ENCODE data around the gene PPM1E. TPM values are rescaled to one million over a fixed set of nuclear protein-coding genes. Genes with fewer than 3 reads are reported as not detected.
A peak's percentile ranks its signal among the peaks of the same experiment; 100 is the strongest.

The PPM1E gene
- total RNA-seq, 2 experiments from 2014 or later = 0.07 TPM; not detected in 1

DNA sequence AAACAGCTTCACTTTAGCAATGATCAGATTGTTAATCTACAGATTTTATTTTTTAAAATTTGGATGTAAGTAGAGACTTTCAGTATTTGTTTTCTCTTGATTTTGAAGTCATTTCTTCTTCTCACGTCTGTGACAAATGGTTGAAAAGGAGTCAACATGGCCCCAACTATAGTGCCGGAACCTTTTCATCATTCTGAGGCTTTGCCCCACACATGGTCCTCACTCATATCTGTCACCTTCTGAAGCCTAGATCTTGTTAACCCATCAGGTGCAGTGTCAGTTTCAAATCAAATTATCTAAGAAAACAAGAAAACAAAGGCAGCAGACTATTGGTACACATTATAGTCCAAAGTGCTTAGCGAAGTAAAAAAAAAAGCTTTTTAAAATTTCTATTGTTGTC, 227.0 kb downstream of the PPM1E start:
- intact Hi-C loops (cut with micrococcal nuclease) = no loop called here
- Mint-ChIP-seq H3K27me3 (no peaks in the 10 kb centered on the region), H3K36me3 (ENCODE audit: low read depth) (no peaks in the 10 kb centered on the region), H3K27ac (no peak overlapping the region), H3K4me1 (ENCODE audit: low read depth) (peaks cover 2% of the 10 kb centered on the region), H3K9me3 (no peaks in the 10 kb centered on the region), H3K4me3 (no peak overlapping the region)
- DNase-seq (no peak), ATAC-seq (no peak)
- POLR2A ChIA-PET = no interaction called here
- no peak for TF ChIP-seq CTCF (IDR thresholded peaks at IDR 0.05)
- CTCF ChIA-PET = interaction anchor here (1.4 kb wide), 1 partner anchor 11 kb away, joined by 3 read pairs; no protein-coding TSS in a partner anchor

- ChIA-PET POLR2A (no interaction called here), CTCF (no interaction called here)
- Mint-ChIP-seq H3K4me1 (ENCODE audit: low read depth) (peaks cover 2% of the 10 kb centered on the region), H3K27ac (no peak overlapping the region), H3K27me3 (no peaks in the 10 kb centered on the region), H3K4me3 (no peak overlapping the region), H3K36me3 (ENCODE audit: low read depth) (no peaks in the 10 kb centered on the region), H3K9me3 (no peaks in the 10 kb centered on the region)
- no peak for ATAC-seq
- intact Hi-C loops (cut with micrococcal nuclease) = no loop called here
- TF ChIP-seq CTCF (IDR thresholded peaks at IDR 0.05) = no peak
- no peak for DNase-seq
Measured at GRCh38 chr17:58985367-58985766, 229.7 kb downstream of the PPM1E start.

DNA sequence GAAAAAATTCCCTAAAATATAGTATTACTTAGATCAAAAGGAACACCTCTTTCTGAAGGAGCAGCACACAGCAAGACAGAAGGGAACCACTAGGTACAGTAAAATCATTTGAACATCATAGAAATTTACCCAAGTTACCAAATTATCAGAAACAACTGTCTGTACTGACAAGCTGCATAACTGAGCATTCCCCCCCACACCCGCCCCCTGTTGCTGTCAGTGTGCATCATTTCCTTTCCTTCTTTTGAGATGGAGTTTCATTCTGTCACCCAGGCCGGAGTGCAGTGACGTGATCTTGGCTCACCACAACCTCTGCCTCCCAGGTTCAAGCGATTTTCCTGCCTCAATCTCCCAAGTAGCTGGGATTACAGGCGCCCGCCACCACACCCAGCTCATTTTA, 230.3 kb downstream of the PPM1E start:
- intact Hi-C loops (cut with micrococcal nuclease) = no loop called here
- DNase-seq = peak; percentile 44

DNA sequence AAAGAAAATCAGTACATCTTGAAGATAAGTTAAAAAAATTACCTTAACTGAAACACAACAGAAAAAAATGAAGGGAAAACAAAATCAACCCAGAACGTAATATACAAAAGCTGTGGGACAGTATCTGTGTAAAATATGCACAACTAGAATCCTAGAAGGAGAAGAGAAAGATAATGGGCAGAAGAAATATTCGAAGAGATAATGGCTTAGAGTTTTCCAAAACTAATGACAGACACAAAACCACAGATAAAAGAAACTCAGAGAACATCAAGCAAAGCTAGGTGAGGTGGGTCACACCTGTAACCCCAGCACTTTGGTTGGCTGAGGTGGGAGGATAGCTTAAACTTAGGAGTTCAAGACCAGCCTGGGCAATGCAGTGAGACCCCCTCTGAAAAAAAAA, 234.0 kb downstream of the PPM1E start:
- POLR2A ChIA-PET = no interaction called here
- TF ChIP-seq CTCF (IDR thresholded peaks at IDR 0.05) = no peak
- DNase-seq (no peak), ATAC-seq (no peak)
- Mint-ChIP-seq H3K27ac (no peak overlapping the region), H3K9me3 (no peaks in the 10 kb centered on the region), H3K4me3 (no peak overlapping the region), H3K36me3 (ENCODE audit: low read depth) (peaks cover 12% of the 10 kb centered on the region), H3K27me3 (no peaks in the 10 kb centered on the region), H3K4me1 (ENCODE audit: low read depth) (peaks cover 13% of the 10 kb centered on the region)
- CTCF ChIA-PET = interaction anchor here (1.3 to 2.3 kb wide), 2 partner anchors 15 to 278 kb away, joined by 4 to 5 read pairs; no protein-coding TSS in a partner anchor
- intact Hi-C loops (cut with micrococcal nuclease) = no loop called here

More for the DNA sequence above, 230.3 kb downstream of the PPM1E start:
- no peaks in the 10 kb centered on the region for H3K9me3 Mint-ChIP-seq
- no peaks in the 10 kb centered on the region for H3K36me3 Mint-ChIP-seq (ENCODE audit: low read depth)
- CTCF ChIA-PET = no interaction called here
- POLR2A ChIA-PET = no interaction called here
- H3K27ac Mint-ChIP-seq = no peak overlapping the region
- no peak for TF ChIP-seq CTCF (IDR thresholded peaks at IDR 0.05)
- ATAC-seq = peak; percentile 37
- no peaks in the 10 kb centered on the region for H3K27me3 Mint-ChIP-seq
- no peak overlapping the region for H3K4me3 Mint-ChIP-seq
- H3K4me1 Mint-ChIP-seq (ENCODE audit: low read depth) = peaks cover 2% of the 10 kb centered on the region

- no peak overlapping the region for H3K4me3 Mint-ChIP-seq
- ATAC-seq = no peak
Measured at GRCh38 chr17:58991718-58992331, 236.2 kb downstream of the PPM1E start.

More at GRCh38 chr17:58991718-58992331, 236.2 kb downstream of the PPM1E start:
- H3K4me1 Mint-ChIP-seq (ENCODE audit: low read depth) = peaks cover 13% of the 10 kb centered on the region
- no peaks in the 10 kb centered on the region for H3K27me3 Mint-ChIP-seq
- intact Hi-C loops (cut with micrococcal nuclease) = no loop called here
- POLR2A ChIA-PET = no interaction called here
- DNase-seq = no peak
- TF ChIP-seq CTCF (IDR thresholded peaks at IDR 0.05) = no peak
- CTCF ChIA-PET = interaction anchor here (2.3 kb wide), 1 partner anchor 13 kb away, joined by 5 read pairs; no protein-coding TSS in a partner anchor
- H3K36me3 Mint-ChIP-seq (ENCODE audit: low read depth) = peaks cover 15% of the 10 kb centered on the region
- H3K9me3 Mint-ChIP-seq = no peaks in the 10 kb centered on the region
- H3K27ac Mint-ChIP-seq = no peak overlapping the region
